RWPE1 (cell line): ENCODE data around the gene IKZF5.

Source experiments
- CTCF ChIA-PET: fragments of 350-600 bp; sonication (Branson Sonifier 250); formaldehyde crosslinking; extraction: SDS; loops from one replicate; lab custom pipeline; 2021; lab: Yijun Ruan, JAX
- POLR2A ChIA-PET: fragments of 400-600 bp; formaldehyde crosslinking; extraction: SDS; loops from one replicate; lab custom pipeline; 2020; ENCODE audit warnings: antibody characterized with exemption; ENCODE audit not compliant: low non-redundant PET; lab: Yijun Ruan, JAX
- DNase-seq: peaks from one replicate; pipeline ENCODE4 v3.0.0; 2012; ENCODE audit warnings: low spot score
- H3K27ac ChIP-seq: fragments of 450-650 bp; 2 replicates; pipeline ENCODE4 v1.5.1; 2017
- CTCF ChIP-seq: fragments of 450-650 bp; conservative IDR thresholded peaks from 2 replicates; pipeline ENCODE4 v1.5.1; 2017; ENCODE audit warnings: low read depth, mild to moderate bottlenecking

Gene IKZF5

GRCh38 chr10:123018531-123018930 lies 9.9 kb upstream of the IKZF5 start:
- H3K27ac ChIP-seq: no peak overlapping the region
- no peak for DNase-seq
- CTCF ChIA-PET: no interaction called here
- TF ChIP-seq CTCF: no peak
- POLR2A ChIA-PET: no interaction called here

DNA sequence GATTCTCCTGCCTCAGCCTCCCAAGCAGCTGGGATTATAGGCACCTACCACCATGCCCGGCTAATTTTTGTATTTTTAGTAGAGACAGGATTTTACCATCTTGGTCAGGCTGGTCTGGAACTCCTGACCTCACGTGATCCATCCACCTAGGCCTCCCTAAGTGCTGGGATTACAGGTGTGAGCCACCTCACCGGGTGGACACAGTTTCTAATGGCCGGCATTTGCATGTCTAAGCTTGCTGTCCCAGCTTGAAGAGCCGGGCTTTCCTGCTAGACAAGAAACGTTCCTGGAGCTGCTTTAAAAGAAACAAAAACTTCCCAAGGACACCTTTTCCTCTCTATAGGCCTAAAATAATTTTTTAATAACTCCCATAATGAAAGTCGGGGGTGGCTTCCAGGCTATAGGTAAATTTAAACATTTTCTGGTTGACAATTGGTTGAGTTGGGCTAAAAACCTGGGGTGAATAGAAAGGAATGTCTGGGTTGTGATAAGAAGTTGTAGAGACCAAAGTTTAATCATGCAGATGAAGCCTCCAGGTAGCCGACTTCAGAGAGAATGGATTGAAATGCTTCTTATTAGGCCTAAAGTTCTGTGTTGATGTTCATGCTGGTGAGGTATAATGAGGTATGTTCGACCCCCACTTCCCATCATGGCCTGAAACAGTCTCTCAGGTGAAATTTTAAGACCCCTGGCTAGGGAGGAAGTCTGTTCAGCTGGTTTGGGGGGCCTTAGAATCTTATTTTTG lies 9.0 kb upstream of the IKZF5 start:
- DNase-seq: no peak
- POLR2A ChIA-PET: no interaction called here
- CTCF ChIA-PET: interaction anchor here (0.6 kb wide), 1 partner anchor 565 kb away, joined by 3 read pairs; no protein-coding TSS in a partner anchor
- no peak for TF ChIP-seq CTCF
- H3K27ac ChIP-seq: no peak overlapping the region

DNA sequence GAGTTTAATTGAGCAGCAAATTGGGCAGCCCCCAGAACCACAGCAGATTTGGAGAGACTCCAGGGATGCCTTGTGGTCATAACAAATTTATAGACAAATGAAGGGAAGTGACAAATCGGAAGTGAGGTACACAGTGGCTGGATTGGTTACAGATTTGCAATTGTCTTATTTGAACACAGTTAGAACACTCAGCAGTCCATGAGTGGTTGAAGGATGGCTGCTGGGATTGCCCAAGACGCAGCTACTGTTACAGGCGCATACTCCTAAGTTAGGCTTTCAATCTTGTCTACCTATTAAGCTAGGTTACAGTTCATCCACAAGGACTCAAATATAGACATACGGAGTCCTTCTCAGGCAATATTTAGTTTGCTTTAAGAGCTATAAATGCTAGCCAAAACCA lies 7.6 kb upstream of the IKZF5 start:
- no peak for DNase-seq
- CTCF ChIA-PET: no interaction called here
- no peak overlapping the region for H3K27ac ChIP-seq
- no peak for TF ChIP-seq CTCF
- POLR2A ChIA-PET: no interaction called here

DNA sequence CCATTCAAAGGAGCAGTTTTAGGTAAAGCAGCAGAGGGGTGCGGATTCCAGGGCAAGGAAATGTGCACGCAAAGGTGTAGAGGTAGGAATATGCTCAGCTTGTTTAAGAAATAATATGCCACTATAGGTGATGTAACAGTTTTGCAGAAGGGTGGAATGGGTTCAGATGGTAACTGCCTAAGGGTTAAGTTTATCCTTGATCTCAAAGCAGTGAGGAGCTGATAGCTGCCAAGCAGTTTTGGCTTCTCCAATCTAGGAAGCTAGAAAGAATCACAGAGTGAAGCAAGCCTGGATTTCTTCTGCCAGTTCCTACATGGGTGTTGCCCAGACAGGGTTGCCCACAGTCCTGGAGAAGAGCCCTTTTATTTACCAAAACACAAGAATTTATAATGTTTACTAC lies 6.2 kb upstream of the IKZF5 start:
- no peak overlapping the region for H3K27ac ChIP-seq
- no peak for TF ChIP-seq CTCF
- DNase-seq: no peak
- POLR2A ChIA-PET: no interaction called here
- CTCF ChIA-PET: interaction anchor here (0.7 to 1.0 kb wide), 3 partner anchors 9 to 110 kb away, joined by 3 to 6 read pairs (median 4); no protein-coding TSS in a partner anchor

DNA sequence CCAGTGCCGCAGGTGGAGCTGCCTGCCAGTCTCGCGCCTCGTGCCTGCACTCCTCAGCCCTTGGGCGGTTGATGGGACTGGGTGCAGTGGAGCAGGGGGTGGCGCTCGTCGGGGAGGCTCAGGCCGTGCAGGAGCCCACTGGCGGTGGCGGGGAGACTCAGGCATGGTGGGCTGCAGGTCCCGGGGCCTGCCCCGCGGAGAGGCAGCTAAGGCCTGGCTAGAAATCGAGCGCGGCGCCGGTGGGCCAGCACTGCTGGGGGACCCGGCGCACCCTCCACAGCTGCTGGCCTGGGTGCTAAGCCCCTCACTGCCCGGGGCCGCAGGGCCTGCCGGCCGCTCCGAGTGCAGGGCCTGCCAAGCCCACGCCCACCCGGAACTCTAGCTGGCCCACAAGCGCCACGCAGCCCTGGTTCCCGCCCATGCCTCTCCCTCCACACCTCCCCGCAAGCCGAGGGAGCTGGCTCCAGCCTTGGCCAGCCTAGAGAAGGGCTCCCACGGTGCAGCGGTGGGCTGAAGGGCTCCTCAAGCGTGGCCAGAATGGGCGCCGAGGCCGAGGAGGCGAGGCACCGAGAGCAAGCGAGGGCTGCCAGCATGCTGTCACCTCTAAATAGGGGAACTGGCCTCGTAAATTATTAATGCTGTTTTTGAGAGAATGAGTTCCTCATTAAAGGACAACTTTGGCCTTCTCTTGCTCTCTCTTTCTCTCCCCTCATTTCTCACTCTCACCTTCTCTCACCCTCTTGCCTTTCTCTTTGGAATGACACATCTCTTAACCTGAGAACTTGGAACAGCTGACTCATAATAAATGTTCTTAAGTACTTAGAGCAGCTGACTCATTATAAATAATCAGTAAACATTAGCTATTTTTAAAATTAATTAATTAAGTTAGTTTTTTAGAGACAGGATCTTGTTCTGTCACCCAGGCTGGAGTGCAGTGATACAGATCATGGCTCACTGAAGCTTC lies 5.1 kb upstream of the IKZF5 start:
- CTCF ChIA-PET: interaction anchor here (0.7 to 1.2 kb wide), 3 partner anchors 22 to 111 kb away, joined by 3 to 6 read pairs (median 4); no protein-coding TSS in a partner anchor
- no peak for TF ChIP-seq CTCF

DNA sequence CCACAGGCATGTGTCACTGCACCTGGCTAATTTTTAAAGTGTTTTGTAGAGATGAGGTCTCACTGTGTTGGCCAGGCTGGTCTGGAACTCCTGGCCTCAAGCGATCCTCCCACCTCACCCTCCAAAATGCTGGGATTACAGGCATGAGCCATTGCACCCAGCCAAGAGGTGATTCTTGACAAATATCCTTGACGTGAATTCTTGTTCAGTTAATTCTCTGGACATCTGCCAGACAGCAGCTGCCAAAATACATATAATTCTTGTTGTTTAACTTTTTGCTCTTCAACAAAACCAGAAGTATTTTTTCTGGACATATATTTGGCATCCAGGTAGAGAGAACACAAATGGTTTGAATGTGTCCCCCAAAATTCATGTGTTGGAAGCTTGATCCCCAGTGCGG lies 3.4 kb upstream of the IKZF5 start:
- no peak for TF ChIP-seq CTCF
- no peak overlapping the region for H3K27ac ChIP-seq
- POLR2A ChIA-PET: no interaction called here
- CTCF ChIA-PET: no interaction called here
- no peak for DNase-seq

More for the DNA sequence above, 5.1 kb upstream of the IKZF5 start:
- H3K27ac ChIP-seq: no peak overlapping the region
- peak; percentile 22 for DNase-seq
- POLR2A ChIA-PET: no interaction called here
